Spleen (tissue), 7 donors: ENCODE measurements around the gene BPGM.

Source experiments
- CTCF ChIP-seq, 11 experiments: fragments of 200-600 bp in 7 of 11; fragments of 450-650 bp in 4 of 11; sonication (generic) in 4 of 11; IDR thresholded peaks in 8 of 11; conservative IDR thresholded peaks in 3 of 11; 1 replicate in 7 of 11; 2 replicates in 4 of 11; pipeline versions ENCODE4 v1.4.0 to v1.8.0; 2016 to 2021; ENCODE audit warnings: antibody characterized with exemption in 11 of 11, inconsistent platforms in 4 of 11, mild to moderate bottlenecking in 1 of 11
- POLR2A ChIP-seq, 3 donors: fragments of 450-650 bp; IDR thresholded peaks; one replicate each; pipeline ENCODE4 v1.5.1; 2017; ENCODE audit warnings: antibody characterized with exemption in 3 of 3, mild to moderate bottlenecking in 1 of 3
- POLR2AphosphoS5 ChIP-seq, 3 donors: sonication (generic); formaldehyde crosslinking; IDR thresholded peaks; one replicate each; pipeline ENCODE4 v1.5.1; 2017; ENCODE audit warnings: antibody characterized with exemption in 3 of 3
- donor health status: DM: no; HTN: no; CAD: no; lungs with moderate emphysema.
- donor health status: DM: no; HTN: no; CAD: no.
- donor health status: DM: no; HTN: no; CAD: no.

- TF ChIP-seq CTCF (IDR thresholded peaks at IDR 0.05 in 8 of 11, conservative IDR thresholded peaks at IDR 0.05 in 3 of 11) (no peak), POLR2AphosphoS5 (IDR thresholded peaks at IDR 0.05) (no peak), POLR2A (IDR thresholded peaks at IDR 0.05) (no peak)
These were observed 9.2 kb upstream of the BPGM start for GRCh38 chr7:134637441-134637840.
